EL (cell line): Measurements from ENCODE around the gene FASN.

Experiments used
- DNase-seq: peaks from one replicate; pipeline ENCODE4 v3.0.0-alpha.2; 2016

Gene FASN

DNA sequence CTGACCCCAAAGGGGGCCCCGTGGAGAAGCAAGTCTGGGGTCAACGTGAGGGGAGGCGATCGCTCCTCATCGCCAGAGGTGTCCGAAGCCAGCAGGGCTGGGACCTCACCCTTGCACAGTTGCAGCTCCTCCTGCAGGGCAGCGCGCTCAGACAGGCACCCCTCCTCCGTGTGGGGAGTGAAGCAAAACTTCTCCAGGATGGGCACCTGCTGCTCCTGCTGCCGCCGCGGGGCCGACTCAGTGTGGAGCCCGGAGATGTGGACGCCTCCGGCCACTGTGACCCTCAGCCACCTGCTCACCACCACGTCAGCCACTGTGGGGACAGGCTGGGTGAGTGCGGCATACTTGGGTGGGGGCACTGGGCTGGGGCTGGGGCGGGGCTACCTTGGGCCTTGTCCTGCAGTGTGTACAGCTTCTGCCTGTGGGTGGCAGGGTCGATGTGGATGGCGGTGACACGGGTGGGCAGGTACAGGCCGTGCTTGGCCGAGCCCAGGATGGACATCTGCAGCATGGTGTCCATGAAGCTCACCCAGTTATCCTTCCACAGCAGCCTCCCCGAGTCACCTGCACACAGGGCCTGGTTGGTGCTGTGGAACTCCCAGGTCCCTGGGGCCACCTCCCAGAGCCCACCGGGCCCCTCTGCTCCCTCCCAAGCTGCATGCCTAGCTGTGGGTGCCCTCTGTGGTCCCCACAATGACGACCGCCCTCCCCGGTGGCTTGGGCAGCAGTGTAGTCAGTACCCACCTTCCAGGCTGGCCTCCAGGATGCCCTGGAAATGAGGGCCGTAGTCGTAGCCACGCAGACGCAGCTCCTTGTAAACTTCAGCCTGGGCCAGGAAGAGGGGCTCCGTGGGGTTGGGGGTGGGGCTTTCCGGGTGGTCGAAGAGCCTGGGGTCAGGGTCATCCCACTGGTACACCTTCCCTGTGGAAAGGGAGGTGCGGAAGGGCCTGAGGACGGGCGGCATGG lies 10.8 kb downstream of the FASN start:
- no peak for DNase-seq

- DNase-seq, result no peak
Observed at GRCh38 chr17:82085931-82086764, 11.9 kb downstream of the FASN start.

GRCh38 chr17:82085031-82085861 lies 12.8 kb downstream of the FASN start:
- DNase-seq, result no peak

DNA sequence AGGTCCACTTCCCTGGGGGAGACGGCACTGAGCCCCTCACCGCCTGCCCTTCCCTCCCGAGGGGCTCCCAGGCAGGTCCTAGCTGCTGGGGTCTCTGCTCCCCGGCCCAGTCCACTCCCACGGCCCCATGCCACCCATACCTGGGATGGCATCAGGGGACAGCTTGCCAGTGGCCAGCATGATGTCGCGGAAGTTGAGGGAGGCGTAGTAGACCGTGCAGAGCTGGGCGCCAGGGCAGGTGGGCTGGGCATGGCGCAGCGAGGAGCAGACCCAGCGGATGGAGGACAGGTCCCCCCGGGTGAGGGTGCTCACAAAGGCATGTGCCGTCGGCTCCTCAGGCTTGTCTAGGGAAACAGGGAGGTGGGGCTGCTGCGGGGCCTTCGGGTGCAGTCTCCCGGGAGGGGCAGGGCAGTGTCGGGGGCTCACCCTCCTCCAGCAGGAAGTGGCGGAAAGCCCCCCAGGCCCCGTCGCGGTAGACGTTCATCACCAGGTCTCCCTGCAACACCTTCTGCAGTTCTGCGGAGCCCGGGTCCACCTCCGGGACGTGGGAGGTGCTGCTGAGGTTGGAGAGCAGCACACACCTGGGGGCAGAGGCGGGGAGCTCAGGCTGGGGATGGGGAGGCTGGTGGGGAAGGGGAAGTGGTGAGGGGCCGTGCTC lies 13.5 kb downstream of the FASN start:
- DNase-seq, result no peak

DNA sequence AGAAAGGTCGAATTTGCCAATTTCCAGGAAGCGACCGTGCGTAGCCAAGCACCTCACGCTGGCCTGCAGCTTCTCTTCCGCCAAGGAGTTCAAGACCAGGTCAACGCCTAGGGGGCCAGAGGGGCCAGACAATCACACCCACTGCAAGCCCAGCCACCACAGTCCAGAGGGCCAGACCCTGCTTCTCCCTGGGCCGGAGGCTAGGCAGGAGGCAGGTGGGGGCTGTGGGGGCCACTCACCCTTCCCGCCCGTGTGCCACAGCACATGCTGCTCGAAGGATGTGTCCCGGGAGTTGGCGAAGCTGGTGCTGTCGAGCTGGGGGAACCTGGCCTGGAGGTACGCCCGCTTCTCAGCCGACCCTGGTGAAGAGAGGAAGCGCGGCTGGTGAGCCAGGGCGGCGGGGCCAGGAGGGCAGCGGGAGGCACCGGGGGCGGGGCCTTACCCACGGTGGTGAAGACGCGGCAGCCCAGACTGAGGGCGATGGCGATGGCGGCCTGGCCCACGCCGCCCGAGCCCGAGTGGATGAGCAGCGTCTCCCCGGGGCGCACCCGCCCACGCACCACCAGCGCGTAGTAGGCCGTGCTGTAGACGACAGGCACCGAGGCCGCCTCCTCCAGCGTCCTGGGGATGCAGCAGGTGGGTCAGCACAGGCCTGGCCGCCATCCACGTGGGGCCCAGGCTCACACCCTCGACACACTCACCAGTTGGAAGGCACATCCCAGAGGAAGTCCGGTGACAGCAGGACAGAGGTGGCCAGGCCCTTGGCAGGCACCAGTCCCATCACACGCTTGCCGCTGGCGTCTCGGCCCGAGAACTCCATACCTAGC lies 14.3 kb downstream of the FASN start:
- DNase-seq, result no peak

DNA sequence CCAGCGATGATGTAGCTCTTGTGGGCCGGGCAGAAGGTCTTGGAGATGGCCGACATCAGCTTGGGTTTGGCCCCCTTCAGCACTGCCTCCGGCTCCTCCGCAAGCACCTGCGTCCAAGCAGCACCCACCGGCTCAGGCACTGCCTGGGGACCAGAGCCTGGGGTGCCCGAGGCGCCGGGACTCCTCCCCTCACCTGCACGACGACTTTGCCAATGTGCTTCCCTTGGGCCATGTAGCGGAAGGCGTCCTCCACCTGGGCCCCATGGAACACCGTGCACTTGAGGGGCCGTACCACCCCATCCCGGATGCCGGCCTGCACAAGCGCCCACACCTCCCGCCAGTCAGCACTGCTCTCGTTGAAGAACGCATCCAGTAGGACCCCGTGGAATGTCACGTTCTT lies 15.0 kb downstream of the FASN start:
- no peak for DNase-seq

GRCh38 chr17:82082456-82082855 lies 15.6 kb downstream of the FASN start:
- no peak for DNase-seq

DNA sequence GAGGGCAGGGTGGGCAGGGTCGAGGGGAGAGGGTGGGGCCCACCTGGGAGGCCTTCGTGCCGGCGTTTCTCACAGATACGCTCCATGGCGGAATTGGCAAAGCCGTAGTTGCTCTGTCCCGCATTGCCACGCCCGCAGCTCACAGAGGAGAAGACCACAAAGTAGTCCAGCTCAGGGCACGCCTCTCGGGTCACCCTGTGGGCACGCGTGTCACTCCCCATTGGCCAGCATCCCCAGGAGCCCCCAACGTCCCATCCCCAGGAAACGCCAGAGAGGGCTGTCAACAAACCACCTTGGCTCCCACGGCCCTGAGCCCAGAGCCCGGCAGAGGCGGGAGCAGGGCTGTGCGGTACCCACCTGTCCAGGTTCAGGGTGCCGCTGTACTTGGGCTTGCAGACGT lies 16.1 kb downstream of the FASN start:
- no peak for DNase-seq

DNA sequence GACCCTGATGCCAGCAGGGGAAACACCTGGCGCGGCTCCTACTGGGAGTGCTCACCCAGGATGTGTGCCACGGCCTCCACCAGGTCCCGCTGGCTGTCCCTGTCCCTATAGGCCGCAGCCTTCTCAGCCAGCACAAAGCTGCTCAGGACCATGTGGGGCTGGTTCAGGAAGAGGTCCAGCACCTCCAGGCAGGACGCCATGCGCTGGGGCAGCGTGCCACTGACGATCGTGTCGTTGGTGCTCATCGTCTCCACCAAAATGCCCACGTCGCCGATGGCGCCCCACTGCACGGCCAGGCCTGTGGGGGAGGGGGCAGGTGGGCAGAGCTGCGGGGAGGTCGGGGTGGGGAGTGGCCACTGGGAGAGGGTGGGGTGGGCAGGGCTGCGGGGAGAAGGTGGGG lies 16.5 kb downstream of the FASN start:
- DNase-seq, result no peak

DNA sequence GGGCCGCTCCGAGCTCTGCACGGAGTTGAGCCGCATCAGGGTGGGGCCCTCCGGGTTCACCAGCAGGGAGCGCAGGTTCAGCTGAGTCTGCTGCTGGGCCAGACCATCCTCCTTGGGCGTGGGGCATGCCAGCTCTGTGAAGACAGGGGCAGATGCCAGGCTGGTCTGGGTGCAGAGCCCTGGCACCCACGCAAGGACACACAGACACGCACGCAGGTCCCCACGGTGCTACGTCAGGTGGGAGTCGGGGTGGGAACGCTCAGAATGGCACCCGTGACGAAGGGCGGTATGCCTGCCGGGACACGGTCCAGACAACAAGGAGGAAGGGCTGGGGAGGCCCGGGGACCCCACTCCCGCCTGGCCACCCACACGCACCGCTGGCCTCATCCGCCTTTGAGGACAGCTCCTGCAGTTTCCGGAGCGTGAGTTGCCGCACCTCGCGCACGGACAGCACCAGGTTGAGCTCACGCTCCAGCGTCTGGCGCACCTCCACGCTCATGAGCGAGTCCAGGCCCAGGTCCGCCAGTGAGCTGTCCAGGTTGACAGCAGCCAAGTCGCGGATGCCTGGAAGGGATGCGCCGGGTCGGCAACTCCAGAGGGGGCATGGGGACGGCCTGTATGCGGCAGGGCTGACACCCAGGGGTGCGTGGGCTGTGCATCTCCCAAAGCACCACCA lies 17.1 kb downstream of the FASN start:
- DNase-seq, result no peak

- DNase-seq, result no peak
Observed at GRCh38 chr17:82080048-82080788, 17.8 kb downstream of the FASN start.

- DNase-seq, result no peak
Observed at GRCh38 chr17:82079001-82079677, 18.9 kb downstream of the FASN start.

DNA sequence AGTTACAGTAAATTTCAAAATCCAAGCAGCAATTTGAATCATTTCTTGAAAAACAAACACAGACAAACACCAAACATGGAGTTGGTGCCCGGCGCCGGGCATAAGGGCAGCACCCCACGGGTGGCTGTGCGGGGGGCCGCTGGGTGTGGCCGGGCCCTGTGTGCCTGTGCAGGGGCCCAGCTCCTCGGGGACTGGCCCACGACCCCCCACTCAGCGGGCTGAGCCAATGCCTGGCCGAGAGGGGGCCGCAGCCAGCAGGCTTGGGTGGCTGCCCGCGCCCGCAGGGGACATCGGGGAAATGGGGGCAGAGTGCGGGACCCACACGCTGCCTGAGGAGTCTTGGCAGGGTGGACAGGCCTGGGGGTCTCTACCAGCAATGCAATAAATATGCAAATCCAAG lies 19.6 kb downstream of the FASN start:
- DNase-seq, result no peak

DNA sequence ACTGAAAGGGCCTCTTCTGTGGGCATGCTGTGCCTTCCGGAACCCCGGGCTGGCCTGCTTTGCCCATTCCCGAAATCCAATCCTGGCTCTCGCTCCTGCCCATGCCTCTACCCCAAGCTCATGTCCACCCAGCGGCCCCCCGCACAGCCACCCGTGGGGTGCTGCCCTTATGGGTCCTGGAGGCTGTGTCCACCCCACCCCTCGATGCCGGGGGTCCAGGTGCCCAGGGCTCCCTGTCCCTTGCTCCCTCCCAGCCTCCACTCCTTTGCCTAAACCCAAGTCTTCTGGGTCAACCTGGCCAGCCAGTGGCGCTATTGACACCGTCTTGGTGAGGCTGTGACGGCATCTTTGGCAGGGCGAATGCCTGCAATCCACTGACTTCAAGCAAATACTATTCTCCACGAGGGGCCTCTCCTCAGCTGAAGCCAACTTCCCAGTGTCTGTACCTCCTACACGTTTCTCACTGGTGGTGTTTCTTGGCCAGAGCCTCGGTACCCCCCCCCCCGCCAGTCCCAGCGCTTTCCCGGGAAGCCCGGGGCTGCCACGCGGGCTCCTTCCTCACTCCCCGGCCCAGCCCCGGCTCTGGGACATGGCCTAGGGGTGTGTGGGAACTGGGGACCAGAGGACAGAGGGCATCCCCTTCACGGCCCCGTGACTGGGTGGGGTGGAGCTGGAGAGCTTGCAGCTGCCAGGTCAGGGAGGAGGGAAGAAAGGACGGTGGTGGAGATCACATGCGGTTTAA lies 20.2 kb downstream of the FASN start:
- DNase-seq, result no peak

DNA sequence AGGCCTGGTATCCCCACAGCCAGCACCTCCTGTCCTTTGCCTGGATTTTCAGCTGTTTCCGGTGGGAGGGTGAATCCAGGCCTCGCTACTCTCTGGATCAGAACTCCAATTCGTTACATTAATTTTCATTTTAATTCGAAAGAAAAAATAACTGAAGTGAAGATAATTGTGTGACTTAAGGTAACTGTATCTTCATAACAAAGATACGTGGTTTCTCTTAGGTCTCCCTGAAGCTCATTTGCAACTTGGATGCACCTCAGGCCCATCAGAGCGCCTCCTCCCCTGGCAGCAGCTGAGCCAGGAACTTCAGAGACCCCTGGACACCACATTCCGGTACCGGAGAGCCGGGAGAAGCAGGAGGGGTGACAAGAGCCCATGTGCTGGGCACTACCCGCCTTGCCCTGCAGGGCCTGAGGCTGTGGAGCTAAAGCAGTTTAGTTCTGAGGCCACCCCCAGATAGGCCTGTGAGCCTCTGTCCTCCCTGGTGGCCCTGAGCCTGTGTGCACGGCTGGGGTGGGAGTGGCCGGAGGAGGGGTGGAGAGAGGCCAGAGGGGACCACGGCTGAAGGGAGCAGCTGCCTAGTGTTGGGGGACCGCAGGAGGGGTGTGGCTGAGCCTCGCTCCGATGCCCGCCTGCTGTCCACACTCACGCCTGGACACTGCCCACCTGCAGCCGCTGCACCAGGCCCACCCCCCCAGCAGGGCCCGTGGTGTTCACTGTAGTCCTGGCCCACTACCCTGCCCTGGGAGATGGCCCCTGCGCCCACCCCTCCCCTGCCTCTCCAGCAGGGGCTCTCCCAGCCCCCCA lies 21.0 kb downstream of the FASN start:
- no peak for DNase-seq

DNA sequence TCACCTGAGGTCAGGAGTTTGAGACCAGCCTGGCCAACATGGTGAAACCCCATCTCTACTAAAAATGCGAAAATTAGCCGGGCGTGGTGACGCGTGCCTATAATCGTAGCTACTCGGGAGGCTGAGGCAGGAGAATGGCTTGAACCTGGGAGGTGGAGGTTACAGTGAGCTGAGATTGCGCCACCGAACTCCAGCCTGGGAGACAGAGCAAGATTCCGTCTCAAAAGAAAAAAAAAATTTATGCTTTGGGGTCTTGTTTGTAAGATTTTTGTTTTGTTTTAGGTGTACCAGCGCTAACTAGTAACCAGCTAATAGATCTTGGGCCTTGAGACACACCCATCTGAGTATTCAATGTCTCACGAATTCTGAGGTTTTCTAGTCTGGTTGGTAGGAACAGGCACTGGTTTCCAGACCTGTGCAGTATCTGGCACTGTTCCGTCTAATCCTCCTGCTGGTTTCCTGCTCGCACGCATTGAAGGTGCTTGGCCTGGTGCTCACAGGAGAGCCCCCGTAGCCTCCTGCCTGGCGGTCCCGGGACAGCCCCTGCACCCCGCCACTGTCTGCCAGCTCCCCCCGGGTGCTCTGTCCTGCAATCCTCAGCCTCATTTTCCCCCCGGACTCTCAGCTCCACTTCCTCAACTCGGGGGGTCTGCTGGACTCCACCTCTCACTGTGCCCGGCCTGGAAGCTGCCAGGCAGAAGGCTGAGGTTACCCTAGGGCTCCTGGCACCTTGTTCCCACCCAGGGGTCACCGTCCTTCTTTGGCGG lies 21.8 kb downstream of the FASN start:
- DNase-seq, result no peak

DNA sequence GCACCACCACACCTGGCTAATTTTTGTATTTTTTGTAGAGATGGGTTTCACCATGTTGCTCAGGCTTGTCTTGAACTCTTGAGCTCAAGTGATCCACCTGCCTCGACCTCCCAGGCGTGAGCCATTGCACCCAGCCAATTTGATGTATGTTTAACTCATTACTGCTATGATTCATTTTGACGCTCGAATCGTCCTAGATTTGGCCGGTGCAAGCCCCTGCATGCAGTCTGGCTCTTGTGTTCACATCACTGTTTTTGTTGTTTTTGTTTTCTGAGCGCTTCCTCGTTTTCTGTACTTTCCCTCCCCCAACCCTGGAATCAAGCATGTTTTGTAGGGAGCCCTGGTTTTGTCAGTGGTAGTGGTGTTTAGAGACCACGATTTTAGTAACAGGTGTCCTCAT lies 24.6 kb downstream of the FASN start:
- no peak for DNase-seq
